OCI-M2 (cell line): ENCODE measurements around the gene HOXD11.

ENCODE experiments used
- DNase-seq: peaks from one replicate; lab custom pipeline; 2025; ENCODE audit not compliant: unreplicated experiment; lab: John Stamatoyannopoulos, UW

Gene HOXD11

DNA sequence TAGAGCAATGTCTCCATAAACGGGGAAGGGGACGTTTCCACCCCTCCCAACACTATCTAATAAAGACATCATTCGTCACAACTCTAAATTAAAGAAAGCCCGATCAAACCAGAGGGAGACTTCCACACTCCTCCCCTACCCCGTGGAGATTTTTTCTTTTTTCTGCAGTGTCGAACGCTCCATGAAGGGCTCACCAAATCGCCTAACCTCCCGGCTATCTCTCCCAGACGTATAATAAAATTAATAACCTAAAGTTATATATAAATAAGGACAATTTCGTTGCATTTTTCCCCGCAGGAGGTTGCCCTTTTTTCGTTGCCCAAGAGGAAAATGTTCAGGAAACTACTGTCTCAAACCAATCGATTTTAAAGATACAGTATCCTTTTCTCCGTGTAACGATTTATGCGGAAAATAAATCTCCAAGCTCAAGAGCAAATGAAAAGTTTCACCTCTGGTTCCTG lies 25.7 kb upstream of the HOXD11 start:
- no peak for DNase-seq

DNA sequence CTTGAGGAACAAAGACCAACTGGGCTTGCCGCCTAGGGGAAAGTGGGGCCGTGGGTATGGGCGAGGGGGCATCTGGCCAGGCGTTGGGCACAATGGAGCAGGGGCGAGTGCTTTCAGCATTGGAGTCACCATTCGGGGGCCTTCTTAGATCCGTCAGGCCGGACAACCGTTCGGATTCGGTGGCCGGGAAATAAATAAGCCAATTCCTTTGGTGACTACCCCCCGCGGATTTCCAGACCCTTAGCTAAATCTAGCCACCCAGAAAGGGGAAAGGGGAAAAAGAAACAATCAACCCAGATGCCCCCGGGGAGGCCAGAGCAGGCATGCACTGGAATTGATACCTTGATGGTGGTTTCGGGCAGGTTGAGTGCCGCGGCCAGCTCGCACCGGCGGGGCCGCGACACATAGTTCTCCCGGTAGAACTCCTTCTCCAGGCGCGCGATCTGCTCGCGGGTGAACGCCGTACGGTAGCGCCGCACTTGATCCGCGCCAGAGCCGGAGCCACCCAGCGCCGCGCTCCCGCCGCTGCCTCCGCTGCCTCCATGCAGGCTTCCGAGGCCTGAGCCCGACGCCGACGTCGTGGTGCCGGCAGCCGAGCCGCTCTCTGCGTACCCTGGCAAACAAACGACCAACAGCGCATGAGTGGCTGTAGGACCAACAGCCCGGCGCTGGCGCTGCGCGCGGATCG lies 25.1 kb upstream of the HOXD11 start:
- DNase-seq = no peak

DNA sequence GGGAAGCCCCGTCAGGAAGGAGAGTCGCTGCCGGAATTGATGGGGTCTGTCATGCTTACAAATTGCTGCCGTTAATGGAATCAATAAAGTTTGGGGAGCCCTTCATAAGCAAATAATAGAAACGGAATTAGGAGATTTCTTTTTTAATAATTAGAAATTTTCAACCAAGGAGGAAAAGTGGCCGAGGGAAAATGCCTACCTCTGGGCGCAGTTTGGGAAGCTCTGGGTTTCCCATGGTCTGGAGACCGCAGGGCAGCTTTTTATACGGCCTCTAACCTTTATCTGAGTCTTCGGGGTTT lies 24.6 kb upstream of the HOXD11 start:
- no peak for DNase-seq

DNA sequence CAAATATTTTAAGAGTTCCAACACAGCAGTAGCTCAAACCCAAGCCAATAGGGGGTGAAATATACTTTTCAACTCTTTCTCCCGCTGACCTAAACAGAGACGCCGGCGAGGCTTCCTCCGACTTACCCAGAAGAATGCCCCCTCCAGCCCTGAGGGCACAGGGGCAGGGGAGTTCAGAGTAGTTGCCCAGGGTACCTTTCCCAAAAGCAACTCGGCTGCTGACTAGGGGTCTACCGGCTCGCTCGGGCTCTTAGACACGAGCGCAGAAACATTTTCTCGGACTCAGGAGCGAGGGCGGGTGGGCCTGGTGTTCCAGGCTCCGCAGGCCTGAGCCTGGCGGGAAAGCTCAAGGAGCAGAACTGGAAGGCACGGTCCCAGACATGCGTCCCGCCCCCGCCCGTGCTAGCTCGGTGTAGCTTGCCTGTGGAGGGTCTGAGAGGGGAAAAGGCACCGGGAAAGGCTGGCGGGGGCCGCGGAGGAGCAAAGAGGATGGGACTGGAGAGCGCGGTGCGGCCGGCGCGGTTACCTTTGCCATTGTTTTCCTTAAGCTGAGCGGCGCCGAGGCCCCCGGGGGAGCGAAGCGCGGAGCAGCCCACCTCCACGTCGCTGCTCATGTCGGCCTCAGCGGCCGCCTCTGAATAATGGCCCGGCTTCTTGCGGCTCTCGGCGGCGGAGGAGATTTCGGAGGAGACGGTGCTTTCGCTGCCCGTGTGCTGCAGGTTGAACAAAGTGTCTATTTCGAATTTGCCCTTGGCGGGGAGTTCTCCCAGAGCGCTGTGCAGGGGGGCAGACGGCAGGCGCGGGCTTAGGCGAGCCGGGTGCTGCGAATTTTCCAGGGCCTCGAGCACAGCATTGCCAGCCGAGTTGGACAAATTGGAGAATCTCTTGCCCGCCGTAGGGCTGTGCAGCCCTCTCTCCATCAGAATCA lies 24.0 kb upstream of the HOXD11 start:
- no peak for DNase-seq

DNA sequence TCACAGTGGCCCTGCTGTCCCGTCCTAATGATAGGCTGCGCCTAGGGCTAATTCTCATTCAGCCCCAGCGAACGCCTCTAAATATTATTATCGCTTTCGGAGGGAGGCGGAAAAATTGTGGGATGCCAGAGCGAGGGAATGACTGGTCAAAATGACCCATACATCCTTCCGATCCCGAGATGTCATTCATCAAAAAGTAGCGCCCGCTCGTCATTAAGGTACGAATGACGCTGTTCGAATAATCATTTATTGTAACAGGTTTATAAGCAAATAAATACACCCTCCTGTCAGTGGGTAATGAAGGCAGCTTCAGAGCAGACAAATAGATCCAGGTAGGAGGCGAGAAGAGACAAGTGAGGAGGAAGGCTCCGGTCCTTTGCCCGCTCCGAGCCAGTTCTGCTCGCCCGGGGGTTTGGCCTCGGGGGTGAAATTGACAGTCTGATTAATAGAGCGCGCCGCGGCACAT lies 23.3 kb upstream of the HOXD11 start, which contains the start of gene EVX2:
TSS of gene EVX2 (minus strand) at position 167 of the 466 bp plus-strand sequence. CDS start 186 bp downstream, outside the sequence.
- DNase-seq = no peak

DNA sequence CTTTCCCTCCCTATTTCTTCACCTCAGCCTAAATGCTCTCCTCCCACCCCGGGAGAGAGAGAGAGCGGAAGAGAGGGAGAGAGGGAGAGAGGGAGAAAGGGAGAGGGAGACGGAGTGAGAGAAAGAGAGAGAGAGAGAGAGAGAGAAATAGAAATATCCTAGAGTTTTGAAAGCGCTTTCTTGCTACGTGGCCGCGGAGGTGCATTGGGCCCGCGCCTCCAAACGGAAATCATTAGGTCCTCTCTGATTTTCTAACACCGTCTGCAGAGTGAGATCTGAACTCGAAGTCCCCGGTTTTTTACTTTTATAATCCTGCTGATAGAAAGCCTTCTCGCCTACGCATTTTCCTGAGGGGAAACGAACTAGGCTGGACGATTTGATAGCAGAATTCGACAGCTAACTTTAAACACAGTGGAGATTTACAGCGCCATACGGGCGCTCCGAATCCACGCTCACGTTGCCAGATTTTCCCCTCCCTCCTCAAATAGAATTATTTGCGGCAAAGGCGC lies 22.4 kb upstream of the HOXD11 start:
- no peak for DNase-seq

DNA sequence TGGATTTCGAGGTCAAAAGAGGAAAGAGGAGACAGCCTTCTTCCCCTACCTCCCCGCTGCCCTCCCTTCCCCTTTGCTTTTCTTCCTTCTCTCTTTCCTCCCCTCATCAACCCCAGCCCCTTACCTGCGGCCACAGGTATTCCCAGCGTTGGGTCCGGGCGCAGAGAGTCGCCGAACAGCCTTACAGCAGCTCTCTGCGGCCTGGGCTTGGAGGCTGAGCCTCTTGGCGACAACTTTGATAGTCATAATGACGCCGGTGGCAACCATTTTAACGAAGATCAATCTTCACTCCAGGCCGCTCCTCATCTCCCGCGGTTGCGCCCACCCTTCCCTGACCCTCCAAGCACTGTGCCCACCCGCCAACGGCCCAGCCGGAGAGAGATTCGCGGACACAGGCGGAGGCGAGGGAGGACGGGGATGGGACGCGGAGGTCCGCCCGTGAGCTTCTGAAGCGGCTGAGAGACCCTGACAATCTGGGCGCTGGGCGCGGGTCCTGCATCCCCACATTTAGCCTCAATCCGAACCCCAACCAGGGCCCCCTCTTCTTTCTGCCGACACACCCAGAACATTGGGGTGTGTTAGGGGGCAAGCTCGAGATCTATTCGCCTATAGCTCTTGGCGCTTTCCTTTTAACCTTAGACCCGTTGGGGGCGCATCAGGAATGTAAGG lies 21.8 kb upstream of the HOXD11 start:
- no peak for DNase-seq

DNA sequence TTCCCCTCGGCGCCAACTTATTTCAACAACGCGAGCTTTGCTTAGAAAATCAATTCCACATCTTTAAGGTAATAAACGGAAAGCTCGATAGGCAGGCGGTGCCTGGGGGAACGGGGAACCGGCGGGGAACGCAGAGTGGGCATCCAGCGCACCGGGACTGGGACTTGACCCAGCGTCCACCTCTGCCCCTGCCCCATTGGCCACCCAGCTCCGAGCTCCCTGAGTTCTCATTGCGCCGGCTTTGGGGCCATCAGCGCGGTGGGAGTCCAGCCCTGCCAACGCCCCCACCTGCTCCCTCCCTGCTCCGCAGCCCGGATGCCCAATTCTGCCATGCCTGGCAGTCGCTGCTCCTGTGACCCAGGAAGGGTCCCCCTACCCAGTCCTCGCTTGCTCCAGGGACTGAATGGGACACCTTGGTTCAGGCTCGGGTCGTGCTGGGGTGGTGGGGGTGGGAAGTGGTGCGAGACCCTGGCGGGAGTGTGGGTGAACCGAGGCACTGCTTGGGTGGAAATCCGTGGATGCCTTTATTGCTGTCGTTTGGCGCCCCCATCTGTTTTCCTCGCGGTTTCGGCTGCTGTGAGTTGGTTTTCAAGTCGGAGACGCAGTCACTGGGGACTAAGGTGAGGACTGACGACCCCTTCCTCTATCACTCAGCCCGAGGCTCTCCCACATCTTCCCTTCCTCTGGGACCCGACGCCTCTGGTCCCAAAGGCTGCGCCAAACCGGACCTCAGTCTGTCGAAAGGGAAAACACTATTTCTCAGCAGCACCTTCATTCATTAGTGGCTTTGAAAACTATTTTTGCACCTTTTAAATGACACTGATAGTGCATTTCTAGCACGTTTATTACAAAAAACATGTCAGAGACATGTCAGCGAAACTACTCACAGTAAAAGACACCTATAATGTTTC lies 21.0 kb upstream of the HOXD11 start:
- no peak for DNase-seq

DNA sequence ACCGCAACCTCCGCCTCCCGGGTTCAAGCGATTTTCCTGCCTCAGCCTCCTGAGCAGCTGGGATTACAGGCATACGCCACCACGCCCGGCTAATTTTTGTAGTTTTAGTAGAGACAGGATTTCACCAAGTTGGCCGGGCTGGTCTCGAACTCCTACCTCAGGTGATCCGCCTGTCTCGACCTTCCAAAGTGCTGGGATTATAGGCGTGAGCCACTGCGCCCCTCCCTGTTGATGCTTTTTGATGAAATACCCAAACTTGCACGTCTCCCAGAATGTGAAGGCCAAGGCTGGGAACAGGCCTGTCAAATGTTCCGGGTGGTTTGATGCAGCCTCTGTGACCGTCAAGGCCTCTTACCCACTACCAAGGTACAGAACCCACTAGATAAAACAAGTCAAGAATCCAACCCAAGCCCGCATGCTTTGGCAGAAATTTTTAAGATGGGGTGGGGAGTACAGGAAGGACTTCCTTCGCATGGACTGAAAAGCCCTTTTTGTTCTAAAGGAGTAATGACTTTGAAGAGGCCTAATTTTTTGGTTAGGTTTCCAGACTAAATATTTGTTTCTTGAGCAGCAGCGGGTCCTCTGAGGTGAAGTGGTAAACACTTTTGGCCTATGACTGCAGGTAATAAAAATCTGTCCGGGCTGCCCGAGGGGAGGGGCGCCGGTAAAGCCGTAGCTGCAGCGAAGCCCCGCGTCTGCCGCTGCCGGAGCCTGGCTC lies 19.6 kb upstream of the HOXD11 start:
- DNase-seq = no peak

DNA sequence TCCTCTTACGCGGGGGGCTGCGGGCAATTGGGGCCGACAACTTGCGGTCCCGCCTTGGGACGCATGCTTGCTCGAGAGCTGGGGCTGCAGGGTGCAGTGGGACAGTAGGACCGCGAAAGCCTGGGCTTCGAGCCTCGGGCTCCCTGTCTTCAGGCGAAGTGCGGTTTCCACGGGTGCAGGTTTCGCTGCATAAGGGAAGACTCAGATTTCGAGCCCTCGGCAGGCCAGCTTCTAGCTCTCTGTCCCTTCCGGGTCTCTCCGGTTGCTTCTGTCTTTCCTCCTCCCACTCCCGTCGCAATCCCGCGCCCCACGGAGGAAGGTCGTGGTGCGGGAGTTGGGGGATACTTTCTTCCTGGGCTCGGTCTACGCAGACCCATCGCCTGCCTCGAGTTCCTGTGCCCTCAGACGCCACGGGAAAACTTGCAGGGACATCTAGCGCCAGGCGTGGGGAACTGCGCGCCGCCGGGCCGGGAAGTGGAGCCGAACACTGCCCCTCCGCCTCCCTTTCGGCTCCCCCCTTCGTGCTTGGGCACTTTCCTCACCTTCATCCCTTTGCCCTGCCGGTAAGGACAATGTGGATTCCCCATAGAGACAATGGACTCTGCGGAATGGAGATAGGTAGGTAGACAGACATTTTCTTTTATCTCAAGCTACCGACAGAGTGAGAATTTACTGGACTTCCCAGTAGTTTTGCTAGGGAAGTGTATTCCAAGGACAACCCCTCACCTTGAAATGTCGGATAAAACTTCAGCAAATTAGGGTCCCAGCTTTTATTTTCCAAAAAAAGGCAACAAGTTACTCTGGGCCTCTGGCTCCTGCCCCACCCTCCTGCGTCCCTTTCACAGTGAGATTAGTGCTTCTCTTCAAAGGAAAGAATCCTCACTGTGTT lies 18.8 kb upstream of the HOXD11 start:
- DNase-seq = no peak

DNA sequence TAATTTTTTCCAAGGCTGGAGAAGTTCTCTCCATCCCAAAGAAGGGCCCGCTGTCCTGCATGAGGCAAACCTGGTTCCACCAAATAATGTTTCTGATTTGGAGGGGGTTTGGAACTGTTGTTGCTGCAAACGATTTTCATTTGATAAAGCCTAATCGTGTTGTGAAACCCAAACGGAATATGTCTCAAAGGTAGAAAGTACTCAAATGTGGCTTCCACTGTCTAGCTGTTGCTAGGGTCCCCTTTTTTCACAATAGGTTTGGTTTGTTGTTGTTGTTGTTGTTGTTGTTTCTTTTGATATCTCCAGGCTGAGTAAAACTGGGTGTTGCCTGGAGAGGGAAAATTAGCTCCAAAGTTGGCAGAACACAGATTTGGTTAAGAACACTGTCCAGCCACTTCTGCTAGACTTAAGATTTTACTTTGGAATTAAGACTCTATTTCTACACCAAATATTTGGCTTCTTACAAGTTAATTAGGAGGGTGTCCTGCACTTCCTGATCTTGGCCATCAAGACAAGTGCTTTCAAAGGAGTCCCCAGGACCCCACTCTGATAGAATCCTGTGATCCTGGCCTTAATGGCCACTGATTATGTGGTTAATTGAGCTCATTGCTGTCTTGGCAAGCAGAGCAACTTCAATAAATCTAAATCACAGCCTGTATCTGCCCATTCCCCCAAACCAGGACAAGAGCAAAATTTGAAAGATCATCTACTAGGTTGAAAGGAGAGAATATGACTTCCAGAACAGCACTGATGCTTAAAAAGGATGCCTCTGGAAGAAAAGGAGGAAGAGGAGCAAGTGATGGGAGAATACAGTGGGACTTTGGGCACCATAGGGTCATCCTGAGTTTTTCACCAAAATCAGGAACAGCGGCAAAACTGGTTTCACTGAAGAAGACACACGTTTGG lies 17.9 kb upstream of the HOXD11 start:
- DNase-seq = no peak

DNA sequence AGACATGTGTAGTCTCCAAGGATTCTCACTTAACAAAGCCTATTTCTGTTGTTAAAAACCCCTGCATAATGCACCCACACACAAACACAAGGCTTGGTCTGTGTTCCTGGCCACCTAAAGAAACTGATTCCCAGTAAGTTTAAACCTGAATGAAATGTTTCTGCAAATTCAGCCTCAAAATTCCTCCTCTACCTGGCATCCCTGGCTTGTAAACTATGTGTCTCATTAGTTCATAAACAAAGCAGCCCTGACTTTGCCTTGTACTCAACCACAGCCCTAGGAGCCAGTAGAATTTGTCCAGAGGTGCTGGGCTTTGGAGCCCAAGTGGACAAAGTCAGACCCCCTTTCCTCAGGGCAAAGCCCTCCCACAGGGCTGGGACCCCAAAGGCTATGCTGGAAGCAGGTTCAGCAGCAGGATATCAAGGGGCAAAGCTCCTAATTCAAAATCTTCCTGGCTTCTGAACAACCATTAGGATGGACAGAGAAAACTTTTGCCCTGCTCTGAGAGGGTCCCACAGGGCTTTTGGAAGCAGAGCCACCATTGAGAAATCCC lies 17.2 kb upstream of the HOXD11 start:
- DNase-seq = no peak

DNA sequence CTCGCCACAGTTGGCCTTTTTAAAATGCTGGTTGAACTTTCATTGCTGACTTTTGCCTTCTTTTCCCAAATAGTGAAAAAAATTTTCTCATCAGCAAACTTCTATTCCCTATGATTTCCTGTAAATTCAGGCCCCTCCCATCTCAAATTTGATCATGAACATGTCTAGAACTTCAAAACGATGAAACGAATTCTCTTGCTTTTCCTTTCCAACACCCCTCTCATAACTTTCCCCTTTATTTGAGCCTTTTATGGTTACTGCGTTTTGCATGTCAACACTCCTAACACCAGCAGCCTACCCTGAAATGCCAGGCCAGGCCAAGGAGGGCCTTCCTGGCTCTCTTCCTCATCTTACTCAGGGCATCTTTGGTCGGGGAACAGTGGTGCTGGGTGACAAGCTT lies 16.2 kb upstream of the HOXD11 start:
- no peak for DNase-seq

DNA sequence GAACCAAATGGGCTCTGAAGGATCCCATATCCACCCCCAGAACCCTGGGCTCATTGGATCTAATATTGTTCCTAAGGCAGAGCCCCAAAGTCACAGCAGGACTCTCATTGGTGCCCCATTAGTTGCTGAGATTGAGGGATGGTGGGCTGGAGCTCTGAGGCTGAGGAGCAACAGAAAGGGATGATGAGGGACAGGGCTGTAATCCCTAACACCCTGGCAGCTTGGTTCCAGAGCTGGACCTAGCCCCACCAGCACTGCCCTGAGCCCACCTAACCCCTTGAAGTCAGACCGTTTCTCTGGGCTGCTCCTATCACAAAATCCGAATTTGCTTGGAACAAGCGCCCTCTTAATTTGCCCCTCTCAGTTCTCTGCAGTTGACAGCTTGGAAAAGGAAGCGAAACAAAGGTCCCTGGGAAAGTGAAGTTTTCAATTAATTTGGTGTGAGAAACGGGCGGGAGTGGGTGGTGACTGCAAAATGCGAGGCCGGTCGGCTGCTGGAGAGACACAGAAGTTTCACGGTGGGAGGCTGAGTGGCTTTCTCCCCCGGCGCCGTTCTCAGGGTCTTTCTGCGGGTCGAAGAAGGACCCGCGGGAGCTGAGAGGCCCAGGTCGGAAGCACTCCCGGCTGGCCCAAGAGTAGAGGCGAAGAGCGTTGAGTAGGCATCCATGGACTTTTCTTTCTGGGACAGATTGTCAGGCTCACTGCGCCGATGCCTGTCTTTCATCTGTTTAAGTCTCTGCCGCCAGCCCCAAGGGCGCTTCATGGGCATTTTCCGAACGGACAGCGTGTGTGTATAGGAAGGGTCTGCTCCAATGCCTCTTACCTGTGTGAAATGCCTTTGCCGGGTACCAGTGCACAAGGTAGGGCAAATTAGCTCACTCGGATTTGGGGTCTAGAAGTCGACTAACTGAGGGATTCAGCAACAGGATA lies 15.5 kb upstream of the HOXD11 start:
- no peak for DNase-seq

DNA sequence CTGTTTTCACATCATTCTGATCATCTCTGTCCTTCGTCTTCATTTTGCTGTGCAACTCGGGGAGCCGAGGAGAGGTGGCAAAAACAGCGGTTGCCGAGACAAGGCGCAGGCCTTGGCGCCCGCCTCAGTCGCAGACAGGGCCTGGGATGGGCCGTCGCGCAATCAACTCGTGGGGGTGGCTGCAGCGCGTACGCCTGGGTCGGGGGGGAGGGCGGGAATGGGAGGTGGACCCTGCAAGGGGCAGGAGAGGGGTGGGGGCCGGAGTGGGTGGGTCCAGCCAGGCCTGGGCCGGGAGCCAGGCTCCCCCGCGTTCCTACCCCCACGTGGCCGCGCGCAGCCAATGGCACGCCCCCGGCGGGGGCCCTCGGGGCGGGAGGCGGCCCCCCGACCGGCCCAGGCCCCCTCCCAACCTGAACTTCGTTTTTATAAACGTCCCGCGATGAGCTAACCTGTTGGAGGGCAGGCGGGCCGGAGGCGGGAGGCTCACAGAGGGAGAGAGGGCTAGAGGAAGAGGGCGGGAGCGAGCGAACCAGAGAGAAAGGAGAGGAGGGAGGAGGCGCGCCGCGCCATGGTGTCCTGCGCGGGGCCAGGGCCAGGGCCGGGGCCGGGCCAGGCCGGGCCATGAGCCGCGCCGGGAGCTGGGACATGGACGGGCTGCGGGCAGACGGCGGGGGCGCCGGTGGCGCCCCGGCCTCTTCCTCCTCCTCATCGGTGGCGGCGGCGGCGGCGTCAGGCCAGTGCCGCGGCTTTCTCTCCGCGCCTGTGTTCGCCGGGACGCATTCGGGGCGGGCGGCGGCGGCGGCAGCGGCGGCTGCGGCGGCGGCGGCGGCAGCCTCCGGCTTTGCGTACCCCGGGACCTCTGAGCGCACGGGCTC lies 14.6 kb upstream of the HOXD11 start, which contains the start of gene HOXD13:
TSS of gene HOXD13 (plus strand) at position 452 of the 875 bp plus-strand sequence. CDS start at position 622, 170 bp downstream.
- DNase-seq = no peak
